Loucy (cell line): Measurements from ENCODE around the gene SRBD1.

Experiments used
- CTCF ChIP-seq: fragments of 200-600 bp; sonication (generic); conservative IDR thresholded peaks from 2 replicates; pipeline ENCODE4 v1.5.1; 2014; ENCODE audit warnings: mild to moderate bottlenecking, antibody characterized with exemption, low read length
- EZH2phosphoT487 ChIP-seq: fragments of 200-600 bp; IDR thresholded peaks from 2 replicates; pipeline ENCODE4 v1.6.1; 2018; ENCODE audit warnings: antibody characterized with exemption, mild to moderate bottlenecking, moderate library complexity, borderline replicate concordance

- no peak for TF ChIP-seq CTCF
- TF ChIP-seq EZH2phosphoT487 = no peak
These were observed 216.2 kb downstream of the SRBD1 start for GRCh38 chr2:45394842-45395241.
